Ureter (tissue), 1 donor: ENCODE results near the gene OR6M1. TPM values are rescaled to one million over a fixed set of nuclear protein-coding genes. Genes with fewer than 3 reads are reported as not detected.

Experiments used
- DNase-seq: peaks from one replicate; pipeline ENCODE4 v3.0.0-alpha.2; 2020; ENCODE audit warnings: low spot score
- total RNA-seq: library from RNA; stranded (reverse); gene quantifications from one replicate; pipeline ENCODE4 v1.2.4, GENCODE V29; 2023
- donor health status: DM: yes; HTN: yes; CAD: no.

OR6M1 gene
- total RNA-seq, 1 donor from 2014 or later: not detected

DNA sequence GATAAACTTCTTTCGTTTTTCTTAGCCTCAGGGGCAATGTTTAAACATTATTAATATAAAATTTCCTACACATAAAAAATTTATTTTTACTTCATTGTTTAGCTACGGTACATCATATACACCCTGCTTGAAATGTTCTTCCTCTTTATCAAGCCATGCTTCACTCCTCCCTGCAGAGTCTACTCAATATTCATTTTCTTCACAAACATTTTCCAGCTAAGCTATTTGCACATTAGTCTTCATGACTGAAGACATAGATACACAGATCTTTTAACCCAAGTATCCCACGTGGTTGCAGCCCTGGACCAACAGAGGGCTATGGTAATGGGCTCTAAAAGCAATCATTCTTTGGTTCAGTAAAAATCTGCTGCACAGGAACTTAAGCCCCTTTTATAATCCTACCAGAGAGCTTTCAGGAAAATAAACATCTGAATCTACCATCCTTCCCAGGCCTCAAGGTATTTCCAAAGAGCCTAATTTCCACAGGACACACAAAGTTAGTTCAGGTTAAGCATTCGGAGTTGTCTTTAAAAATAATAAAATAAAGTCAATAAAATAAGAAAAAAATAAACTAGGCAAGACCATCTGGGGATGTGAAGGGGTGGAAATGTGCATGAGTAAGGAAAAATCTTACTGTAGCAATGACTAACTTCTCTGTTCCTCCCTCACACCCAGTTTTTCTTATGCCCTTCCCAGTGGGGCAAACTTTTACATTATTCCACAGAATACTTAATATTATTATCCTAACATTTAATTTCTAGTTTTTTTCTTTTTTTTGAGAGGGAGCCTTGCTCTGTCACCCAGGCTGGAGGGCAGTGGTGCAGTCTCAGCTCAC, 30.2 kb downstream of the OR6M1 start:
- no peak for DNase-seq

DNA sequence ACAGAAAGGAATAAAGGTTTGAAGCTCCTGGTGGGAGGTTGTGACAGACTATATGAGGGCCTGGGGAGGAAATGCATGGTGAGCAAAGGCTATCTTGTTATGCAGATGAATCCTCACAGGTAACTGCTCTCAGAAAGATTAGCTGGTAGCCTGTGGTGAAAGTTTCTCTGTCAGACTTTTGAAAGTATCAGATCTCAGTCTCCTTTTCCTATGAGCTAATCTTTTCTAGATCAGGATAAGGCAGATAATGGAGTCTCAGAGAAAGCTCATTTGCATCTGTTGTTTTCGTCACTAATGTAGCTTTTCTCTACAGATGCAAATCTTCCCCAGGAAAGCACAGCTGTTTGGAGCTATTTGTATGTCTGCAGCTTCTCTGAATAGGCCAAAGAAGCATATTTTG, 30.9 kb downstream of the OR6M1 start:
- DNase-seq: no peak

DNA sequence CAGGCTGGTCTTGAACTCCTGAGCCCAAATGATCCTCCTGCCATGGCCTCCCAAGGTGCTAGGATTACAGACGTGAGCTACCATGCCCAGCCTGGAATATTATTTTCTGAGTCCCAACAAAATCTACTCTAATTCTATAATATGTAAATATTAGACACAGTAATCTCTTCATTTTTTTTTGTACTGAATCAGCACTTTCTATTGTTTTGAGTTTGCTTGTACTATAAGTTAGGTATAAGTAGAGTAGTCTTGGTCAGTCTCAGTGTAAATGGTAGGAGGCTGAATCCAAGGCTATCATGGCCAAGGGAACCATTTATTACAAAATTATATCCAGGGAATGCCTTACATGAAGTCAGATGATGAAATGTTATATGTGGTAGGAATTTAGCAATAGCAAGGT, 32.2 kb downstream of the OR6M1 start:
- no peak for DNase-seq

DNA sequence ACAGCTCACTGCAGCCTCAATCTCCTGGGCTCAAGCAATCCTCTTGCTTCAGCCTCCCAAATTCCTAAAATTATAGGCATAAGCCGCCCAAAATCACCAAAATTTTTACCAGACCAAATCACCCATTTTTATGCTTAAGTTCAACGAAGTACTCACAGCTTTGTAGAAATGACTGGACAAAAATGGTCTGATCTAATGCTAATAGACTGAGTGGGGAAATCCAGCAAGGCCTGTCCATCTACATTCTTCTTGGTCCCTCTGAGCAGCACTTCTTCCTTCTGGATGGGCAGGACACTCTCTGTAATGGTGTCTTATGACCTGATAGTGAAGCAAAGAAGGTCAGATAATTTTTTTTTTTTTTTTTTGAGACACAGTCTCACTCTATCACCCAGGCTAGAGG, 33.1 kb downstream of the OR6M1 start:
- no peak for DNase-seq

DNA sequence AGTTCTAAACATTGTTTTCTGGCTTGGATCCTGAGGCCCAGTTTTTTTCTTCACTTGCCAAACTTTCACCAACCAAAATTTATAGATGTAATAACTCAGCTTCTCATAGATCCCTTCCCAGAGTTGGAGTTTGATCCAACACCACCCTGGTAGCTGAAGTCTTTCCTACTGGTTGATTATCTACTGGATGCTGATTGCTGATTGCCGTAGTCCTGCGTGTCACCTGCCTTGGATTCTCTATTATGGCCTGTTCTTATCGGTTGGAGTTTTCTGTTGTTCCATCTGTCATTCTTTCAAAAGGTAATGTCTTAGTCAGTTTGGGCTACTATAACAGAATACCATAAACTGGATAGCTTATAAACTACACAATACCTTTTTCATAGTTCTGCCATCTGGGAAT, 34.5 kb downstream of the OR6M1 start:
- no peak for DNase-seq

DNA sequence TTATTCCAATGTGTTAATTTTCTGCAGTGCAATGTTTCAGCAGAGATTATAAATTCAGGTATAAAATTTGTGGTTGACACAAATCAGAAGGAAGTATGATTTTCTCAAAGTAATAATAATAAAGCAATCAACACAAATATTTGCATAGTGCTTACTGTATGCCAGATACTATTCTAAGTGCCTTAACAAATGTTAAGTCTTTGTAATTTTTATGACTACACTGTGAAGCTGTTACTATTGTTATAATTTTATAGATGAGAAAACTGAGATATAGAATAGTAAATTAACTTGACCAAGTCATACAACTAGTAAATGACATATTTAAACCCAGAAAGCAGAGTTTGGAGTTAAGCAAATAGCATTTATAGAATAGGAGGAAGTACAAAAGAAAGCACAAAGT, 35.4 kb downstream of the OR6M1 start:
- DNase-seq: no peak

DNA sequence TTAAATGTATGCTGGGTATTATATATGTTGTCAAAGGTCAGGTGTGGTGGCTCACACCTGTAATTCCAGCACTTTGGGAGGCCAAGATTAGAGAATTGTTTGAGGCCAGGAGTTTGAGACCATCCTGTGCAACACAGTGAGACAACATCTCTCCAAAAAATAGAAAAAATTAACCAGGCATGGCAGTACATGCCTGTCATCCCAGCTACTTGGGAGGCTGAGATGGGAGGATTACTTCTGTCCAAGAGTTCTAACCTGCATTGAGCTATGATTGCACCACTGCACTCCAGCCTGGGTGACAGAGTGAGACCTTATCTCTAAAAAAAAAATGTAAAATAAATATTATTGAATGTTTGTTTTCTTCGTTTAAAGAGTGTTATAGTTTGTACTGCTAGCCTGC, 40.5 kb downstream of the OR6M1 start:
- DNase-seq: no peak

DNA sequence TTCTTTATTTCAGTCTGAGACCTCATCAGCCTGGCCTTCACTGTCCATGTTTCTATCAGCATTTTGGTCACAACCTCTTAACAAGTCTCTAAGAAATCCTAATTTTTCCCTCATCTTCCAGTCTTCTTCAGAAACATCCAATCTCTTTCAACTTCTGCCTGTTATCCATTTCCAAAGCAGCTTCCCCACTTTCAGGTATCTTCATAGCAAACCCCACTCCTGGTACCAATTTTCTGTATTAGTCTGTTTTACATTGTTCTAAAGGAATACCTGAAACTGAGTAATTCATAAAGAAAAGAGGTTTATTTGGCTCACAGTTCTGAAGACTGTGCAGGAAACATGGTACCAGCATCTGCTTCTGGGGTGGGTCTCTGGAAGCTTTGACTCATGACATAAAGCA, 43.7 kb downstream of the OR6M1 start:
- no peak for DNase-seq

DNA sequence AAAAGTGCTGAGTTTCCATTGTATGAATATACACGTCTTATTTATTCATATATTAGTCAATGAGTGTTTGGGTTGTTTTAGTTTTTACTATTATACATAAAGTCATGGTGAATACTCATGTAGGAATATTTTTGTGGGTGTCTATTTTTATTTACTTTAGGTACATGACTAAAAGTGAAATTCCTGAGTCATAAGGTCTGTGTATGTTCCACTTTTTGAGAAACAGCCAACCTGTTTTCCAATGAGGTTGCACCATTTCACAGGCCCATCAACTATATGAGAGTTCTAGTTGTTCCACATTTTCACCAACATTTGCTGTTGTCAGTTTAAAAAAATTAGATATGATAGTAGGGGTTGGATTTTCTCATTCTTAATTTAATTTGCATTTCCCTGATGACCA, 45.3 kb downstream of the OR6M1 start:
- no peak for DNase-seq

DNA sequence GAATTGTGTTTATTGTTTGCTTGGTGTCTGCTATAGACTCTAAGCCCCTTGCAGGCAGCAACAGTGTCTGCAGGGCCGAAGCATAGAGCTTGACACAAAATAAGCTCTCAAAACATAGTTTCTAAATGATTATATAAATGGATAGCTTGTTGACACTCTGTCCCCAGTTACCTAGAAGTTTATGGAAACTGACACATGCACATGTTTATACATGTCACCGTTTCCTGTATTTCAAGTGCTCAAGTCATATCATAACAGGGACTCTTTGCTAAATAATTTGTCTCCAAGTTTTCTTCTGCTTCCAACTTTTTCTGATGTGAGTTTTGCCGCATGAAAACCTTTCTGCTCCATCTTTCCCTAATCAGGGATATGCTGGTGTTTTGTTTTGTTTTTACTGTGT, 48.2 kb downstream of the OR6M1 start:
- no peak for DNase-seq

DNA sequence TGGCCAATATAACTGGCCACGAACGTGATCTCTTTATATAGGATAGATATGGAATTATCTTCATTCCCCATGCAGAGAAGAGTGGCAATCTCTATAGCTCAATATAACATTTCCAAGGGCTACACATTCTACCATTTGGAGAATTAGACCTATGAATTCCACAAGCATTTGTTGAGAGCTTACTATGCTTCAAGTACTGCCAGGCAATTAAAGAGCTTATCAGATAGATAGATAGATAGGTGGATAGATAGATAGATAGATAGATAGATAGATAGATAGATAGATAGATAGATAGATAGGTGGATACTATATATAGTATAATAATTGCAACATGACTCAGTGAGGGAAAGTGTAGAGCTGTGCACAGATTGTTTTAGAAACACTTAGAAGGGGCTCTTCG, 50.3 kb downstream of the OR6M1 start:
- DNase-seq: no peak

Other genes starting within 250 kb of the OR6M1 start
- gene SCN3B, start 151.7 kb downstream of the OR6M1 start, total RNA-seq: 2.1 TPM
- gene ZNF202, start 64.7 kb downstream of the OR6M1 start, total RNA-seq: 14.6 TPM
- gene OR6X1, start 51.8 kb downstream of the OR6M1 start, total RNA-seq: not detected
- gene TMEM225, start 79.3 kb upstream of the OR6M1 start, total RNA-seq: not detected
- gene OR8D4, start 95.8 kb upstream of the OR6M1 start, total RNA-seq: not detected
- not detected for gene OR4D5, start 133.3 kb upstream of the OR6M1 start, total RNA-seq
- not detected for gene OR6T1, start 137.5 kb upstream of the OR6M1 start, total RNA-seq
- not detected for gene OR10S1, start 171.4 kb upstream of the OR6M1 start, total RNA-seq
- gene OR10G6, start 188.8 kb upstream of the OR6M1 start, total RNA-seq: not detected
- not detected for gene OR10G4, start 206.6 kb upstream of the OR6M1 start, total RNA-seq
- not detected for gene OR10G9, start 216.7 kb upstream of the OR6M1 start, total RNA-seq
- not detected for gene OR10G8, start 220.4 kb upstream of the OR6M1 start, total RNA-seq
- gene OR10G7, start 235.0 kb upstream of the OR6M1 start, total RNA-seq: not detected